HFFc6 (cell line): ENCODE data around the gene CTNNAL1. TPM values are rescaled to one million over a fixed set of nuclear protein-coding genes. Genes with fewer than 3 reads are reported as not detected.
"Not testable (repeated sequence)": the region's sequence is repeated elsewhere in the genome, so short reads cannot be mapped to it uniquely, and the experiment has no call there.

ENCODE experiments used
- DNase-seq: peaks from one replicate; pipeline ENCODE4 v3.0.0-alpha.2; 2018
- H3K27ac Mint-ChIP-seq: 2 replicates; pipeline ENCODE4 v1.8.0; 2020; ENCODE audit warnings: mild to moderate bottlenecking, mixed read lengths
- H3K27me3 Mint-ChIP-seq: 2 replicates; pipeline ENCODE4 v1.8.0; 2021; ENCODE audit warnings: mild to moderate bottlenecking, moderate library complexity, mixed read lengths; ENCODE audit not compliant: insufficient read depth
- H3K36me3 Mint-ChIP-seq: 2 replicates; pipeline ENCODE4 v1.8.0; 2021; ENCODE audit warnings: low read depth, mixed read lengths
- H3K4me1 Mint-ChIP-seq: 2 replicates; pipeline ENCODE4 v1.8.0; 2020; ENCODE audit warnings: low read depth, mixed read lengths
- H3K4me3 Mint-ChIP-seq: 2 replicates; pipeline ENCODE4 v1.8.0; 2020; ENCODE audit warnings: mild to moderate bottlenecking, moderate library complexity, mixed read lengths
- H3K9me3 Mint-ChIP-seq: 2 replicates; pipeline ENCODE4 v1.8.0; 2020; ENCODE audit warnings: mild to moderate bottlenecking, mixed read lengths
- total RNA-seq, 6 experiments: library from RNA; stranded (reverse); fragmentation: NEBNext Ultra II Directional; extraction: Animal tissue kit (Norgen Biotek cat#: 25700); gene quantifications; 2 replicates in 1 of 6; 3 replicates in 5 of 6; pipeline ENCODE4 v1.2.3, GENCODE V29; 2021
- TF ChIP-seq, protein P1 (sequence below): fragments of 200-600 bp; sonication (generic); IDR thresholded peaks from 2 replicates; pipeline ENCODE4 v1.5.0; 2021; ENCODE audit warnings: antibody characterized with exemption, mild to moderate bottlenecking

Gene CTNNAL1
- total RNA-seq, 6 experiments from 2014 or later: 95.3 to 112 (median 107) TPM

DNA sequence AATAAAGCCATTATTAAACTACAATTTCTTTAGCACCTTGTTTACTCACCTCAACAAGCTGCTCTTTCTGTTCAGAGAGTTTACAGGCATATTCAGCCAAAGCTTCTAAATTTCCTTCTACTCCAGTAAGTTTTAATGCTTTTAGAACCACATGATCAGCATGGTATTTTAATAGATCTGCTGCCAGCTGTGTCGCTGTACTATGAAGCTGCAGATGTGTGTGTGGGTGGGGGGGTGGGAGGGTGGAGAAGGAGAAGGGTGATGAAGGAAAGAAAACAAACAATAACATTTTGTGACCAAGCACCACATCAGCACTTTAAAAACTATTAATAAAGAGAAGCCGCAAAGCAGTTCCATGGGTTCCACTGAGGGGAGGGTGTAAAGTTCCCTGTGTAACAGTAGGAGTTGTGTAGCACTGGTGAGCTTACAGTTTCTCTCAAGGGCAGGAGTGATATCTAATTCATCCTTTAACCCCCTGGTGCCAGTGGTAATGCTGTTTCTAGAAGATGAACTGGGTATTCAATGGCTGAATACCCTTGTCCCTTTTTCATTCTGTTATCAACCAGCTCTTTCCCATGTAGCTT is 40.6 kb downstream of the CTNNAL1 start:
- Mint-ChIP-seq H3K27ac (no peak overlapping the region), H3K27me3 (no peaks in the 10 kb centered on the region), H3K4me3 (no peak overlapping the region), H3K9me3 (no peaks in the 10 kb centered on the region), H3K36me3 (peaks cover 25% of the 10 kb centered on the region), H3K4me1 (no peaks in the 10 kb centered on the region)
- DNase-seq: no peak
- TF ChIP-seq, protein P1, sequence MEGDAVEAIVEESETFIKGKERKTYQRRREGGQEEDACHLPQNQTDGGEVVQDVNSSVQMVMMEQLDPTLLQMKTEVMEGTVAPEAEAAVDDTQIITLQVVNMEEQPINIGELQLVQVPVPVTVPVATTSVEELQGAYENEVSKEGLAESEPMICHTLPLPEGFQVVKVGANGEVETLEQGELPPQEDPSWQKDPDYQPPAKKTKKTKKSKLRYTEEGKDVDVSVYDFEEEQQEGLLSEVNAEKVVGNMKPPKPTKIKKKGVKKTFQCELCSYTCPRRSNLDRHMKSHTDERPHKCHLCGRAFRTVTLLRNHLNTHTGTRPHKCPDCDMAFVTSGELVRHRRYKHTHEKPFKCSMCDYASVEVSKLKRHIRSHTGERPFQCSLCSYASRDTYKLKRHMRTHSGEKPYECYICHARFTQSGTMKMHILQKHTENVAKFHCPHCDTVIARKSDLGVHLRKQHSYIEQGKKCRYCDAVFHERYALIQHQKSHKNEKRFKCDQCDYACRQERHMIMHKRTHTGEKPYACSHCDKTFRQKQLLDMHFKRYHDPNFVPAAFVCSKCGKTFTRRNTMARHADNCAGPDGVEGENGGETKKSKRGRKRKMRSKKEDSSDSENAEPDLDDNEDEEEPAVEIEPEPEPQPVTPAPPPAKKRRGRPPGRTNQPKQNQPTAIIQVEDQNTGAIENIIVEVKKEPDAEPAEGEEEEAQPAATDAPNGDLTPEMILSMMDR: no peak

DNA sequence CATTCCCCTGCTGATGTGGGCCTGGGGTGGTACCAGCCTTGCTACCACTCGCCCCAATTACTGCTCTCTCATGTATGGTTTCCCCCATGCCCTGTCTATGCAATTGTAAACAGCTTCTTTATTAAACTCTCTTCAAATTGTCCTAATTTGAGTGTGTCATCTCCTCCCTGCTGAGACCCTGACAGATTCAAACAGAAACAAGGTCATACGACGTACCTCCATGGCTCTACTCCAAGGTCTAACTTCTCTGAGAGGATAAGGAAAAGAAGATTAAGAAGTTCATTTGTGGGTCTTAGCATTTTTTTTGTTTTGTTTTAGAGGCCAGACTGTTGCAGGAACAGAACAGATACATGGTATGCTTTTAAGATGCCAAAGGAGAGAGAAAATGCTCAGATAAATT is 41.1 kb downstream of the CTNNAL1 start:
- H3K4me1 Mint-ChIP-seq: no peaks in the 10 kb centered on the region
- H3K36me3 Mint-ChIP-seq: peaks cover 19% of the 10 kb centered on the region
- no peaks in the 10 kb centered on the region for H3K9me3 Mint-ChIP-seq
- no peak overlapping the region for H3K4me3 Mint-ChIP-seq
- no peak for DNase-seq
- TF ChIP-seq, protein P1: no peak
- no peaks in the 10 kb centered on the region for H3K27me3 Mint-ChIP-seq
- no peak overlapping the region for H3K27ac Mint-ChIP-seq

DNA sequence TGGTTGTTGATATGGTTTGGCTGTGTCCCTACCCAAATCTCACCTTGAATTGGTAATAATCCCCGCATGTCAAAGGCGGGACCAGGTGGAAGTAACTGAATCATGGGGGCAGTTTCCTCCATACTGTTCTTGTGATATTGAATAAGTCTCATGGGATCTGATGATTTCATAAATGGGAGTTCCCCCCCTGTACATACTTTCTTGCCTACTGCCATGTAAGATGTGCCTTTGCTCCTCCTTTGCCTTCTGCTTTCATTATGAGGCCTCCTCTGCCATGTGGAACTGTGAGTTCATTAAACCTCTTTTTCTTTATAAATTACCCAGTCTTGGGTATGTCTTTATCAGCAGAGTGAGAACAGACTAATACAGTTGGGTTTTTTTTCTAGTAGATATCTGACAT is 41.9 kb downstream of the CTNNAL1 start:
- H3K27me3 Mint-ChIP-seq, H3K27ac Mint-ChIP-seq, H3K4me1 Mint-ChIP-seq, H3K9me3 Mint-ChIP-seq, DNase-seq, H3K4me3 Mint-ChIP-seq: not testable (repeated sequence)
- H3K36me3 Mint-ChIP-seq: peaks cover 24% of the 10 kb centered on the region

DNA sequence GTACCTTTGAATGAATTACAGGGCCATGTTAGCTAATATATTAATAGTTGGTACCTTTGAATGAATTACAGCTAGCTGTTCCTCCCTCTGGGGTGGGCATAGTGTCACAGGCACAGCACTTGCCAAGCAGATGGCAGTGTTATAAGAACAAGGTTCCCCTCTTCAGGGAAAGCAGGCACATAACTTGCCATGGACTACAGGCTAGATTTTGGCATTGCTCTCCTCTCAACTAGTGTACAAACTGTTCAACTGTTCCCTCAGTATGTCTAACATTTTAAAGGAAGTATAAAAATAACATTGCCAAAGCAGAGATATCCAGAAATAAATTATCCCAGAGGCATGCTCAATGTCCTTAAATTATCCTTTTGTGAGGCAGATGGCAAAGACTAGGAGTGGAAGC is 45.4 kb downstream of the CTNNAL1 start:
- Mint-ChIP-seq H3K36me3 (peaks cover 26% of the 10 kb centered on the region), H3K9me3 (no peaks in the 10 kb centered on the region), H3K27ac (no peak overlapping the region; the same call in 1 of the 2 replicates), H3K27me3 (peaks cover 2% of the 10 kb centered on the region; the same call in 1 of the 2 replicates), H3K4me1 (peaks cover 19% of the 10 kb centered on the region), H3K4me3 (no peak overlapping the region)
- TF ChIP-seq, protein P1: no peak
- no peak for DNase-seq

DNA sequence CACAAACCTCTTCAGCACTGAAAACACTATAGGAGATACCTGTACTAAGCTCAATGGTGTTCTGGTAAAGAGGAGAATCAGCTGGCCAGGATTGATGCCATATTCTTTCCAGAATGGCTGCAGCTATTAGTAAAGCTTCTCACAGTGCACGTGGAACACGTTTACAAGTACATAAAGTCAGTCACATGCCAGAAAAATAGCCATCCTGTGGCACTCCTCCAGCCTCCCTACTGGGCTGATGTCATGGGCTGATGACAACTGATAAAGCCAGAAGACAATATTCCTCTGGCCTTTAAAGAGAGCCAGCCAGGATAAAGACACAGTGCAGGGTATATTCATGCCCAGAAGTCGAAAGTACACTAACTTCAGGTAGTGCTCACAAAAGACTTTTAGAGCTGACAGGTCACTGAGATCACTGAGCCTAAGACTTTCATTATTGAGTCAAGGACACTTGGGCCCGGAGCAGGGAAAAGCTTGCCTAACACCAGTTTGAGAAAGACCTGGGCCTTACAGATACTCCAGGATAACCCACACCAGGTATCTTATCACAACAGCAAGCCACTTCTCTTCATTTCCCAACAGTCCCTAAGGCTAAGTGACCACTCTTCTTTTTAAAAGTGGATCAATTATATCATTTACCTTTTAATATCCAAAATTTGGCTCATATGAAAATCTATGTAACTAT is 49.7 kb downstream of the CTNNAL1 start:
- H3K27ac Mint-ChIP-seq: no peak overlapping the region; the same call in 1 of the 2 replicates
- DNase-seq: peak; percentile 10
- H3K27me3 Mint-ChIP-seq: peaks cover 2% of the 10 kb centered on the region; the same call in 1 of the 2 replicates
- peaks cover 22% of the 10 kb centered on the region; the same call in 1 of the 2 replicates for H3K36me3 Mint-ChIP-seq
- H3K4me1 Mint-ChIP-seq: peaks cover 19% of the 10 kb centered on the region
- no peak overlapping the region for H3K4me3 Mint-ChIP-seq
- TF ChIP-seq, protein P1: no peak
- H3K9me3 Mint-ChIP-seq: no peaks in the 10 kb centered on the region

DNA sequence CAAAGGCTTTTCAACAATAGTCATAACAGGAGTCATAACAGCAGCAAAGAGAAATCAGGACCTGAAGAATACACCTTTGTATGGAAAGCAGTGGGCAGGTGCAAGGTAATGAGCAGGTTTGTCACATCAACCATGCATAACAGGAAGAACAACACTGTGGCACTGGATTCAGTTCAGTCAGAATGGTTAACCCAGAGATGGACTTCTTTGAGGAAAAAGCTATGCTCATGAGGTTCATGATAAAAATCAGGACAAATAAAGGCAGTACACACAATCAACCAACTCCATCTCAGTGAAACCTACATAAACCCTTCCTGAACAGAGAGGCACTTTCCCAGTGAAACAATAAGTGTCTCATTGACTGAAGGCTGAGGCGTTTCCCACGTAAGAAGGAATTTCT is 52.1 kb downstream of the CTNNAL1 start:
- Mint-ChIP-seq H3K9me3 (no peaks in the 10 kb centered on the region), H3K4me1 (peaks cover 19% of the 10 kb centered on the region), H3K27me3 (no peaks in the 10 kb centered on the region), H3K36me3 (peaks cover 17% of the 10 kb centered on the region; the same call in 1 of the 2 replicates), H3K4me3 (no peak overlapping the region), H3K27ac (no peak overlapping the region)
- TF ChIP-seq, protein P1: no peak
- no peak for DNase-seq
